ENCODE results near the gene BCAS3.

DNA sequence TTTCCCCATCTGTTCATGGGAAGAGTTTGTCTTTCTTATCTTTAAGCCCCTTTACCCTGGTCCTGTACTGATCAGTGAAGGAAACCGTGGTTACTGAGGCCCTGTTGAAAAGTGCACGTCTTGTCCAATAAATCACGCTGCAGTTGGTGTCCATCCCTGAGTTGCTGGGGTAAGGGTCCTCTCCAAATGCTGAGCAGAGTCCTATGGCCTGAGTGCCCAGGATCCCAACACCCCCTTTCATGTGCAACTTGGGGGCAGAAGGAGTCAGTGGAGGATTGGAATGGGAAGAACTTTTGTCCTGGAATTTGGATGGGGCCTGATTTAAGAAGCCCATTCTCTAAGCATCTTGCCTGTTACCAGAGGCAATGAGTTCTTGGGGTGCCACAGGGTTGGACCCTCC is 715.0 kb downstream of the BCAS3 start:
- no peak for TF ChIP-seq CTCF (IDR thresholded peaks at IDR 0.05)
- TF ChIP-seq EP300 (IDR thresholded peaks at IDR 0.05): no peak

Measured in ovary (tissue), 3 donors.